Fibroblast of lung (primary cell): ENCODE data around the gene TBX1. TPM values are rescaled to one million over a fixed set of nuclear protein-coding genes. Genes with fewer than 3 reads are reported as not detected.
A peak's percentile ranks its signal among the peaks of the same experiment; 100 is the strongest.

Experiments
- DNase-seq, 2 donors: peaks; one replicate each; pipeline versions ENCODE4 v3.0.0 to v3.0.0-alpha.2; 2010; ENCODE audit warnings: low read depth in 2 of 2
- H2AFZ ChIP-seq: 2 replicates; pipeline ENCODE4 v1.5.1; 2012; ENCODE audit warnings: low read length, control low read depth, inconsistent platforms
- H3K27ac ChIP-seq: 2 replicates; pipeline ENCODE4 v1.5.1; 2011; ENCODE audit warnings: low read length, control low read depth; ENCODE audit not compliant: insufficient read depth
- H3K27me3 ChIP-seq: 2 replicates; pipeline ENCODE4 v1.5.1; 2011; ENCODE audit warnings: mild to moderate bottlenecking, low read length; ENCODE audit not compliant: control insufficient read depth, insufficient read depth
- H3K36me3 ChIP-seq: 2 replicates; pipeline ENCODE4 v1.5.1; 2011; ENCODE audit warnings: low read length; ENCODE audit not compliant: control insufficient read depth, insufficient read depth
- H3K4me1 ChIP-seq: 2 replicates; pipeline ENCODE4 v1.5.1; 2011; ENCODE audit warnings: low read length; ENCODE audit not compliant: control insufficient read depth, insufficient read depth; ENCODE audit errors: extremely low read depth
- H3K4me2 ChIP-seq: 2 replicates; pipeline ENCODE4 v1.5.1; 2011; ENCODE audit warnings: low read length, control low read depth; ENCODE audit not compliant: insufficient read depth; ENCODE audit errors: extremely low read depth
- H3K4me3 ChIP-seq, 4 experiments: fragments of 200-600 bp in 1 of 4; sonication (generic) in 1 of 4; replicated peaks in 1 of 4; 2 replicates each; pipeline ENCODE4 v1.5.1; 2011 to 2016; ENCODE audit warnings: low read length in 4 of 4, low read depth in 3 of 4, mild to moderate bottlenecking in 3 of 4, control low read depth in 2 of 4, inconsistent platforms in 1 of 4, mixed read lengths in 1 of 4; ENCODE audit not compliant: insufficient read depth in 1 of 4; ENCODE audit errors: control extremely low read depth in 1 of 4
- H3K79me2 ChIP-seq: 2 replicates; pipeline ENCODE4 v1.5.1; 2012; ENCODE audit warnings: mild to moderate bottlenecking, low read length, inconsistent platforms; ENCODE audit not compliant: control insufficient read depth, insufficient read depth
- H3K9ac ChIP-seq: 2 replicates; pipeline ENCODE4 v1.5.1; 2011; ENCODE audit warnings: mild to moderate bottlenecking, low read length, control low read depth; ENCODE audit not compliant: insufficient read depth
- H3K9me3 ChIP-seq: 2 replicates; pipeline ENCODE4 v1.5.1; 2012; ENCODE audit warnings: low read depth, low read length; ENCODE audit not compliant: control insufficient read depth, insufficient read depth
- H4K20me1 ChIP-seq: 2 replicates; pipeline ENCODE4 v1.5.1; 2011; ENCODE audit warnings: low read length; ENCODE audit not compliant: control insufficient read depth, insufficient read depth; ENCODE audit errors: extremely low read depth
- CTCF ChIP-seq, 2 donors: IDR thresholded peaks in 1 of 2; conservative IDR thresholded peaks in 1 of 2; 1 replicate in 1 of 2; 2 replicates in 1 of 2; pipeline ENCODE4 v1.5.1; 2011 to 2012; ENCODE audit warnings: low read length in 2 of 2, control low read depth in 1 of 2, inconsistent platforms in 1 of 2, low read depth in 1 of 2, mild to moderate bottlenecking in 1 of 2
- EZH2 ChIP-seq: IDR thresholded peaks from 2 replicates; pipeline ENCODE4 v1.5.1; 2012; ENCODE audit warnings: low read length, control low read depth, mild to moderate bottlenecking; ENCODE audit errors: missing control alignments
- polyA plus RNA-seq, 2 donors: library from polyadenylated mRNA; depleted of rRNA in 1 of 2; stranded (reverse) in 1 of 2; unstranded in 1 of 2; fragments of >200 nt; gene quantifications; 2 replicates each; pipeline ENCODE4 v1.2.1, GENCODE V29; 2011 to 2012; ENCODE audit warnings: missing spikeins in 1 of 2
- total RNA-seq: library from RNA; depleted of rRNA; stranded (reverse); fragments of >200 nt; gene quantifications from 2 replicates; pipeline ENCODE4 v1.2.1, GENCODE V29; 2014

Gene TBX1
- total and polyA plus RNA-seq, 2 donors (not counting 1 experiment from before 2014, with no cell fraction given) = not detected

DNA sequence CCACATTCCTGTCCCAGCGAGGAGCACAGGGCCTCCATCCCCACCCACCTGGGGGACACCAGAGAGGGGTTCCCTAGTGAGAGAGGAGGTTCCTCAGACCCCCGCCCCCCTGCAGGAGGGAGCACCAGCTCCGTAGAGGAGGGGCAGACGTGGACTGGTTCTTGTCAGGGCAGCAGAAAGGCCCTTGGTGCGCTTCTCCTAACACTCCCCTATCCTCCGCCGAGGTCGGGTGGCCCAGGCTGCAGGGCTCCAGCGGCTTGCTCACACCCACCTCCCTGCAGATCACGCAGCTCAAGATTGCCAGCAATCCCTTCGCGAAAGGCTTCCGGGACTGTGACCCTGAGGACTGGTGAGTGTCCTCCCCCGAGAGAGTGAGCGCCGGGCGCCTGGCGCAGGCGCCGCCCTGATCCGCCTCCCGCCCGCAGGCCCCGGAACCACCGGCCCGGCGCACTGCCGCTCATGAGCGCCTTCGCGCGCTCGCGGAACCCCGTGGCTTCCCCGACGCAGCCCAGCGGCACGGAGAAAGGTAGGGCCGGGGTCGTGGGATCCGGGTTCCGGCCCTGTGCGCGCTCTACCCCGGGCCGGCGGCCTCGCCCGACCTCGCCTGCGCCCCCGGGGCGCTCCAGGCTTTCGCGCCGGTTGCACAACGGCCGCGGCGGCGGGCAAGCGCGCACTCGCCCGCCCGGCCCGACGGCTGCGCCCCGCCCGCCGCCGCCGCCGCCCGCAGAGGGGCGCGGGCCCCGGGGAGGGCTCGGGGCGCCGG, 5.1 kb downstream of the TBX1 start:
- H3K4me2 ChIP-seq = no peak overlapping the region
- no peaks in the 10 kb centered on the region for H3K79me2 ChIP-seq
- no peaks in the 10 kb centered on the region for H3K4me1 ChIP-seq
- no peaks in the 10 kb centered on the region for H3K36me3 ChIP-seq
- no peak overlapping the region for H2AFZ ChIP-seq
- H3K27ac ChIP-seq = no peak overlapping the region
- DNase-seq = no peak
- H3K9me3 ChIP-seq = no peaks in the 10 kb centered on the region
- H3K27me3 ChIP-seq = peaks cover 74% of the 10 kb centered on the region
- H3K9ac ChIP-seq = no peak overlapping the region
- TF ChIP-seq CTCF (conservative IDR thresholded peaks at IDR 0.05 in 1 of 2, IDR thresholded peaks at IDR 0.05 in 1 of 2; ENCODE audit: low read depth in 1 of 2, low read length in 2 of 2) (no peak), EZH2 (peak; percentile 78)
- H3K4me3 ChIP-seq = no peak overlapping the region
- no peaks in the 10 kb centered on the region for H4K20me1 ChIP-seq

GRCh38 chr22:19766240-19766510, 5.6 kb downstream of the TBX1 start:
- Histone ChIP-seq H3K4me2 (no peak overlapping the region), H3K36me3 (no peaks in the 10 kb centered on the region), H2AFZ (no peak overlapping the region), H3K9ac (no peak overlapping the region), H3K79me2 (no peaks in the 10 kb centered on the region), H3K4me3 (no peak overlapping the region), H4K20me1 (no peaks in the 10 kb centered on the region), H3K27me3 (peaks cover 72% of the 10 kb centered on the region), H3K4me1 (no peaks in the 10 kb centered on the region), H3K27ac (no peak overlapping the region), H3K9me3 (no peaks in the 10 kb centered on the region)
- TF ChIP-seq EZH2 = no peak
- no peak for TF ChIP-seq CTCF (conservative IDR thresholded peaks at IDR 0.05 in 1 of 2, IDR thresholded peaks at IDR 0.05 in 1 of 2; ENCODE audit: low read depth in 1 of 2, low read length in 2 of 2)
- no peak for DNase-seq

- Histone ChIP-seq H3K4me3 (no peak overlapping the region), H3K36me3 (no peaks in the 10 kb centered on the region), H3K27ac (no peak overlapping the region), H3K27me3 (peaks cover 66% of the 10 kb centered on the region), H3K4me1 (no peaks in the 10 kb centered on the region), H3K4me2 (no peak overlapping the region), H4K20me1 (no peaks in the 10 kb centered on the region), H3K79me2 (no peaks in the 10 kb centered on the region), H3K9ac (no peak overlapping the region), H3K9me3 (no peaks in the 10 kb centered on the region), H2AFZ (no peak overlapping the region)
- peak; percentile 76 for TF ChIP-seq EZH2
- no peak for TF ChIP-seq CTCF (conservative IDR thresholded peaks at IDR 0.05 in 1 of 2, IDR thresholded peaks at IDR 0.05 in 1 of 2; ENCODE audit: low read depth in 1 of 2, low read length in 2 of 2)
- no peak for DNase-seq
Observed at GRCh38 chr22:19766511-19767426, 6.2 kb downstream of the TBX1 start.
